CD4-positive, alpha-beta T cell (primary cell): Measurements from ENCODE around the gene HLA-DRB1. TPM values are rescaled to one million over a fixed set of nuclear protein-coding genes. Genes with fewer than 3 reads are reported as not detected.
A peak's percentile ranks its signal among the peaks of the same experiment; 100 is the strongest.

Experiments used
- ATAC-seq: fragments of 200-7000 bp; cut with Tn5 transposase; one replicate; pipeline ENCODE4 v1.10.0; 2022; ENCODE audit warnings: mild to moderate bottlenecking; ENCODE audit not compliant: poor library complexity
- CTCF ChIA-PET: fragments of 350-600 bp; sonication (Branson Sonifier 250); formaldehyde crosslinking; loops from one replicate; lab custom pipeline; 2021; ENCODE audit warnings: antibody characterized with exemption, inconsistent platforms; lab: Charles Lee
- POLR2A ChIA-PET: fragments of 350-600 bp; sonication (Branson Sonifier 250); formaldehyde crosslinking; loops from one replicate; lab custom pipeline; 2021; ENCODE audit warnings: antibody characterized with exemption, inconsistent platforms; lab: Charles Lee
- DNase-seq, 14 experiments: peaks; one replicate each; pipeline ENCODE4 v3.0.0-alpha.2; 2013 to 2020; ENCODE audit warnings: mixed read lengths in 2 of 14
- H3K27ac ChIP-seq, 2 donors: one replicate each; pipeline versions ENCODE4 v1.5.1 to v1.7.0; 2013; ENCODE audit warnings: low read length in 2 of 2, low read depth in 1 of 2, mild to moderate bottlenecking in 1 of 2
- H3K27me3 ChIP-seq, 2 experiments: 1 replicate in 1 of 2; 2 replicates in 1 of 2; pipeline versions ENCODE4 v1.6.1 to v1.7.0; 2013; ENCODE audit warnings: low read length in 2 of 2, control low read depth in 1 of 2, mild to moderate bottlenecking in 1 of 2, moderate library complexity in 1 of 2; ENCODE audit not compliant: insufficient read depth in 2 of 2, control insufficient read depth in 1 of 2
- H3K36me3 ChIP-seq: one replicate; pipeline ENCODE4 v1.6.1; 2013; ENCODE audit warnings: low read length, control low read depth; ENCODE audit not compliant: insufficient read depth
- H3K4me1 ChIP-seq: one replicate; pipeline ENCODE4 v1.6.1; 2013; ENCODE audit warnings: low read length, control low read depth; ENCODE audit not compliant: insufficient read depth
- H3K4me3 ChIP-seq: one replicate; pipeline ENCODE4 v1.5.1; 2013; ENCODE audit warnings: mild to moderate bottlenecking, low read length, moderate library complexity
- H3K9me3 ChIP-seq, 2 experiments: 1 replicate in 1 of 2; 2 replicates in 1 of 2; pipeline versions ENCODE4 v1.6.1 to v1.7.0; 2013; ENCODE audit warnings: low read length in 2 of 2, mild to moderate bottlenecking in 2 of 2, control low read depth in 1 of 2, moderate library complexity in 1 of 2; ENCODE audit not compliant: control insufficient read depth in 1 of 2, insufficient read depth in 1 of 2
- H3K27ac Mint-ChIP-seq: one replicate; pipeline ENCODE4 v1.8.0; 2020; ENCODE audit warnings: mixed read lengths
- H3K27me3 Mint-ChIP-seq: one replicate; pipeline ENCODE4 v1.8.0; 2021; ENCODE audit warnings: mixed read lengths
- H3K36me3 Mint-ChIP-seq: one replicate; pipeline ENCODE4 v1.8.0; 2021; ENCODE audit warnings: low read depth, mixed read lengths
- H3K4me1 Mint-ChIP-seq: one replicate; pipeline ENCODE4 v1.8.0; 2021; ENCODE audit warnings: low read depth, mixed read lengths
- H3K4me3 Mint-ChIP-seq: one replicate; pipeline ENCODE4 v1.8.0; 2020; ENCODE audit warnings: mild to moderate bottlenecking, mixed read lengths
- H3K9me3 Mint-ChIP-seq: one replicate; pipeline ENCODE4 v1.8.0; 2020; ENCODE audit warnings: mixed read lengths
- intact Hi-C, 2 experiments: fragments of 100-400 bp; cut with DNase I in 1 of 2; cut with micrococcal nuclease in 1 of 2; formaldehyde crosslinking; loops; one replicate each; pipeline versions ENCODE4 v1.15.1 to v1.9.0; 2023 to 2025; cut with DNase I, micrococcal nuclease
- total RNA-seq, 174 experiments: library from RNA in 2 of 174; stranded (reverse) in 2 of 174; gene quantifications; one replicate each; pipeline ENCODE4 v1.2.3 and lab custom pipeline; 2021 to 2026
- TF ChIP-seq, protein P1 (sequence below): fragments of 200-600 bp; IDR thresholded peaks from one replicate; pipeline ENCODE4 v1.8.0; 2022; ENCODE audit warnings: antibody characterized with exemption, mild to moderate bottlenecking

HLA-DRB1 gene
- total RNA-seq, 2 experiments from 2014 or later: 31.3 to 33.6 TPM

DNA sequence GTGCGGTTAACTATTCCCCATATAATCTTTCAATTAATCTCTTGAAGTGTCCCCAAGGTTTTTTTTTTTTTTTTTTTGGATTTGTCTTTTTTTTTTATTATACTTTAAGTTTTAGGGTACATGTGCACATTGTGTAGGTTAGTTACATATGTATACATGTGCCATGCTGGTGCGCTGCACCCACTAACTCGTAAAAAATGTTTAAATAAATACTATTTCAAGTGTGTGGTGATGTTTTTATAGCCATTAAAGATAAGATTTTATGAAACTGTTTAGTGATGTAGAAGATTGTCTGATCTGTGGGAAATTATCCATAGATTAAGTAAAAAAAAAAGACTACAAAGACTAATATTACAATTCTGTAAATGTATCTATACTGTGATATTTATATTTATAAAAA lies 34.9 kb upstream of the HLA-DRB1 start:
- TF ChIP-seq, protein P1, sequence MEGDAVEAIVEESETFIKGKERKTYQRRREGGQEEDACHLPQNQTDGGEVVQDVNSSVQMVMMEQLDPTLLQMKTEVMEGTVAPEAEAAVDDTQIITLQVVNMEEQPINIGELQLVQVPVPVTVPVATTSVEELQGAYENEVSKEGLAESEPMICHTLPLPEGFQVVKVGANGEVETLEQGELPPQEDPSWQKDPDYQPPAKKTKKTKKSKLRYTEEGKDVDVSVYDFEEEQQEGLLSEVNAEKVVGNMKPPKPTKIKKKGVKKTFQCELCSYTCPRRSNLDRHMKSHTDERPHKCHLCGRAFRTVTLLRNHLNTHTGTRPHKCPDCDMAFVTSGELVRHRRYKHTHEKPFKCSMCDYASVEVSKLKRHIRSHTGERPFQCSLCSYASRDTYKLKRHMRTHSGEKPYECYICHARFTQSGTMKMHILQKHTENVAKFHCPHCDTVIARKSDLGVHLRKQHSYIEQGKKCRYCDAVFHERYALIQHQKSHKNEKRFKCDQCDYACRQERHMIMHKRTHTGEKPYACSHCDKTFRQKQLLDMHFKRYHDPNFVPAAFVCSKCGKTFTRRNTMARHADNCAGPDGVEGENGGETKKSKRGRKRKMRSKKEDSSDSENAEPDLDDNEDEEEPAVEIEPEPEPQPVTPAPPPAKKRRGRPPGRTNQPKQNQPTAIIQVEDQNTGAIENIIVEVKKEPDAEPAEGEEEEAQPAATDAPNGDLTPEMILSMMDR: no peak
- intact Hi-C loops: loop anchor here (5.0 kb wide), 2 partner anchors 207 to 243 kb away; no protein-coding TSS in a partner anchor
- Mint-ChIP-seq H3K27ac (peak overlapping the region; percentile 91), H3K4me3 (no peak overlapping the region), H3K9me3 (no peaks in the 10 kb centered on the region), H3K4me1 (peaks cover 62% of the 10 kb centered on the region), H3K36me3 (no peaks in the 10 kb centered on the region), H3K27me3 (no peaks in the 10 kb centered on the region)
- ChIA-PET POLR2A (interaction anchor here (1.2 kb wide), 1 partner anchor 347 kb away, joined by 3 read pairs; no protein-coding TSS in a partner anchor), CTCF (no interaction called here)
- Histone ChIP-seq H3K36me3 (no peaks in the 10 kb centered on the region), H3K27ac (peak overlapping the region in 1 of 2 donors; percentile 45), H3K9me3 (no peaks in the 10 kb centered on the region), H3K4me3 (no peak overlapping the region), H3K4me1 (peaks cover 23% of the 10 kb centered on the region), H3K27me3 (no peaks in the 10 kb centered on the region)
- ATAC-seq: no peak
- no peak for DNase-seq

DNA sequence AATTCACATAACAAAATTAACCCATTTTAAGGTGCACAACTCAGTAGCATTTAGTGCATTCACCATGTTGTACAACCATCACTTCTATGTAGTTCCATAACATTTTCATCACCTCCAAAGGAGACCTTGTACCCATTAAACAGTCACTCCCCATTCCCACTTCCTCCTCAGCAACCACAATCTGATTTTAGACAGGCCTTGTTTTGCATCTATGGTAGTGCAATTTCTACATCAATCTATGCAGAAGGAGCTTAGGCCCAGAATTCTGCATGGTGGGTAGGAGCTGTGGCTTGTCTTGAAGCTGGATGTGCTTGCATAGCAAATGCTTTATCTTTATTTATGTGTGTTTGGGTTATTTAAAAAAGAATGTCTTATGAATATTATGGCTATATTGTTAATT lies 34.0 kb upstream of the HLA-DRB1 start:
- no peaks in the 10 kb centered on the region for H3K27me3 Mint-ChIP-seq
- H3K4me3 ChIP-seq: no peak overlapping the region
- CTCF ChIA-PET: interaction anchor here (1.2 to 2.2 kb wide), 3 partner anchors 14 to 68 kb away, joined by 3 to 14 read pairs (median 5); no protein-coding TSS in a partner anchor
- TF ChIP-seq, protein P1: no peak
- H3K36me3 ChIP-seq: no peaks in the 10 kb centered on the region
- DNase-seq (peak in 4 of 14 experiments; percentile 9 to 54 (median 23)), ATAC-seq (no peak)
- intact Hi-C loops: loop anchor here (2.0 to 5.0 kb wide), 6 partner anchors 43 to 244 kb away; partner anchors contain the start of gene HLA-DQB1 (in 2 of the 2)
- peak overlapping the region in 1 of 2 donors; percentile 73 for H3K27ac ChIP-seq
- H3K27ac Mint-ChIP-seq: peak overlapping the region; percentile 91
- peak overlapping the region; percentile 8 for H3K4me3 Mint-ChIP-seq
- H3K36me3 Mint-ChIP-seq: no peaks in the 10 kb centered on the region
- H3K9me3 Mint-ChIP-seq: no peaks in the 10 kb centered on the region
- peaks cover 23% of the 10 kb centered on the region for H3K4me1 ChIP-seq
- POLR2A ChIA-PET: interaction anchor here (0.6 to 2.3 kb wide), 6 partner anchors 9 to 348 kb away, joined by 3 to 10 read pairs (median 6); partner anchors contain the start of gene HLA-DQB1
- peaks cover 62% of the 10 kb centered on the region for H3K4me1 Mint-ChIP-seq
- H3K9me3 ChIP-seq: peaks cover 0 to under 1% of the 10 kb centered on the region in 2 experiments
- no peaks in the 10 kb centered on the region for H3K27me3 ChIP-seq

DNA sequence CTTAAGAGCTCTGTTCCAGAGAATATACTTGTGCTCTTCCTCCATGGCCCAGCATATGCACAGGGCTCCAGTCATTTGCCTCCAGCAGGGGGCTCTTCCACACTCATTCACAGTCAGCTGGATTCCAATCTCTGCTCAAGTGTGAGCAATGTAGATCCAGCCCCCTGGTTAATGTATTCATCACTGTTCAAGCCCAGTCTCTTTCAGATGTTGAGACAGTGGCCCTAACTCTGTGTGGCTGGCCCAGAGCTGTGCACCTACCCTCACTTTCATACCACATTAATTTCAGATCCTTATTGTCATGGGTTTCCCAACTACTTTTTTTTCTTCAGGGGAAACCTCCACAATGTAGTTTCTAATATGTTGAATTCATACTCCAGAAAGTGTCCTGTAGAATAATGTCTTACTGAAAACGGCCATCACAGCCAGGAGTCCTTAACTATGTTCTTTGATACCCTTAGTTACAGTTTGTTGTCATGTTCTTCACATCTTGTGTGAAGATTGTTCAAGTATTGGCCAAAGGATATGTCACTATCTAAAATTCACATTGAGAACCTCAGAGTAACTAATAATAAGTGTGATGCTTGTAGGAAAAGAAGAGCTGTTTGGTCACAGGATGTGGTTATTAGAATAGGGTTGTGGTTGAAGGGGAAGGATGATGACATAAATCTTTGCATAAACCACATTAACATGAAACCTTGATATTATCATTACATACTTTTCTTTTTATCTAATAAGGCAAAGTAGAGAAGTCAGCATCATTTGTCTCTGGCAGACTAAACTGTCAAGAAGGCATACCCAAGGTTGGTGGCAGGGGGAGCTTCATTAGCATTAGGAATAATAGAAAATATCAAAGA lies 33.1 kb upstream of the HLA-DRB1 start:
- CTCF ChIA-PET: interaction anchor here (0.7 to 2.2 kb wide), 7 partner anchors 9 to 78 kb away, joined by 3 to 14 read pairs (median 4); partner anchors contain the start of gene HLA-DQB1
- no peaks in the 10 kb centered on the region for H3K9me3 Mint-ChIP-seq
- Histone ChIP-seq H3K27ac (peak overlapping the region; percentile 49 to 73), H3K27me3 (no peaks in the 10 kb centered on the region), H3K4me1 (peaks cover 23% of the 10 kb centered on the region), H3K4me3 (no peak overlapping the region), H3K36me3 (no peaks in the 10 kb centered on the region), H3K9me3 (peaks cover 0 to 6% of the 10 kb centered on the region in 2 experiments)
- POLR2A ChIA-PET: interaction anchor here (0.6 to 2.3 kb wide), 11 partner anchors 10 to 1082 kb away, joined by 3 to 10 read pairs (median 4); partner anchors contain the start of gene HLA-DQB1
- ATAC-seq: peak; percentile 77
- DNase-seq: peak in 11 of 14 experiments; percentile 8 to 94 (median 24)
- peak overlapping the region; percentile 91 for H3K27ac Mint-ChIP-seq
- peaks cover 57% of the 10 kb centered on the region for H3K4me1 Mint-ChIP-seq
- H3K27me3 Mint-ChIP-seq: no peaks in the 10 kb centered on the region
- intact Hi-C loops: loop anchor here (1.0 to 5.0 kb wide), 7 partner anchors 44 to 245 kb away; partner anchors contain the start of gene HLA-DQB1 (in 2 of the 2)
- peak overlapping the region; percentile 13 for H3K4me3 Mint-ChIP-seq
- TF ChIP-seq, protein P1: peak; percentile 45
- H3K36me3 Mint-ChIP-seq: no peaks in the 10 kb centered on the region
